ENCODE measurements around the gene ARMCX6.
A peak's percentile ranks its signal among the peaks of the same experiment; 100 is the strongest.

Gene ARMCX6

DNA sequence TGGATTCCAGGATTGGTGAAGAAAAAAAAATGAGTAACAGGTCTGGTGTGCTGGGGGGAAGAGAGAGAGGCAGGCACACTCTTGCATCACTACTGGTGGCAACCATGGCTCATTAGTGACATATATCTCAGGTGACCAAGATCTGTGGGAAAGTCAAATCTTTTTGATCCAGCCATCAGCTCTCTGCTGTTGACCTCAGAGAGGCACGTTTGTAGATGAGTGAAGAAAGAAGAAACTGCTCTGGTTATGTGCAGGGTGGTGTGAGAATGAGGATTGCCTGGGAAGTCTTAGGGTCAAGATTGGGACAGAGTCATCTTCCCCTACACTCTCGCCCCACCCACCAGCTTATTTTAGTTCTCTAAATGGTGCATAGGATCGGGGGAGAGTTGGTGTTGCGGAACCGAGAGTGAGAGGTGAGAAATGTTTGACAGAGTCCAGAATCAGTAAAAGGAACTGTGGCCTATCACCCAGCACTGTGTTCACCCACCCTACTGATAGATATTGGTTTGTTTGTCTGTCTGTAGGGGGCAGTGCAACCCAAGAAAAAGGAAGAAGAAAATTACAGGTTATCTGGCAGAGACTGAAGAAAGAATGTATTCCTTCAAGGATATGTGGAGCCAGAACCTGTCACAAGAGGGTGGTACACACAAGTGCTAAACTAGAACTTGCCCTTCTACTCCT lies 21.9 kb downstream of the ARMCX6 start:
- no peaks in the 10 kb centered on the region for H3F3A ChIP-seq (ENCODE audit: insufficient read depth, low read length)
- no peaks in the 10 kb centered on the region for H3K79me2 ChIP-seq (ENCODE audit: insufficient read depth, low read length)
- no peak overlapping the region for H3K4me2 ChIP-seq (ENCODE audit: low read length)
- TF ChIP-seq, protein P1, sequence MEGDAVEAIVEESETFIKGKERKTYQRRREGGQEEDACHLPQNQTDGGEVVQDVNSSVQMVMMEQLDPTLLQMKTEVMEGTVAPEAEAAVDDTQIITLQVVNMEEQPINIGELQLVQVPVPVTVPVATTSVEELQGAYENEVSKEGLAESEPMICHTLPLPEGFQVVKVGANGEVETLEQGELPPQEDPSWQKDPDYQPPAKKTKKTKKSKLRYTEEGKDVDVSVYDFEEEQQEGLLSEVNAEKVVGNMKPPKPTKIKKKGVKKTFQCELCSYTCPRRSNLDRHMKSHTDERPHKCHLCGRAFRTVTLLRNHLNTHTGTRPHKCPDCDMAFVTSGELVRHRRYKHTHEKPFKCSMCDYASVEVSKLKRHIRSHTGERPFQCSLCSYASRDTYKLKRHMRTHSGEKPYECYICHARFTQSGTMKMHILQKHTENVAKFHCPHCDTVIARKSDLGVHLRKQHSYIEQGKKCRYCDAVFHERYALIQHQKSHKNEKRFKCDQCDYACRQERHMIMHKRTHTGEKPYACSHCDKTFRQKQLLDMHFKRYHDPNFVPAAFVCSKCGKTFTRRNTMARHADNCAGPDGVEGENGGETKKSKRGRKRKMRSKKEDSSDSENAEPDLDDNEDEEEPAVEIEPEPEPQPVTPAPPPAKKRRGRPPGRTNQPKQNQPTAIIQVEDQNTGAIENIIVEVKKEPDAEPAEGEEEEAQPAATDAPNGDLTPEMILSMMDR (IDR thresholded peaks at IDR 0.05; ENCODE audit: low read length), result peak; percentile 61
- no peak for TF ChIP-seq EZH2 (IDR thresholded peaks at IDR 0.05; ENCODE audit: borderline replicate concordance, low read length)
- H3K4me3 ChIP-seq (ENCODE audit: low read depth, low read length, poor library complexity, severe bottlenecking), result no peak overlapping the region
- no peaks in the 10 kb centered on the region for H3K9me2 ChIP-seq (ENCODE audit: low read depth, low read length)
- H3K9me3 ChIP-seq (ENCODE audit: low read length), result no peaks in the 10 kb centered on the region
- H2AFZ ChIP-seq (ENCODE audit: low read length), result no peak overlapping the region
- no peaks in the 10 kb centered on the region for H3K36me3 ChIP-seq (ENCODE audit: insufficient read depth, low read length)
- H3K4me1 ChIP-seq (ENCODE audit: insufficient read depth, low read length, severe bottlenecking), result no peaks in the 10 kb centered on the region
- no peak overlapping the region for H3K9ac ChIP-seq (ENCODE audit: low read length)
- no peak overlapping the region for H3K27ac ChIP-seq (ENCODE audit: low read depth, low read length, poor library complexity, severe bottlenecking)
- H3K27me3 ChIP-seq (ENCODE audit: insufficient read depth, low read length), result no peaks in the 10 kb centered on the region
- H4K20me1 ChIP-seq (ENCODE audit: insufficient read depth, low read length), result no peaks in the 10 kb centered on the region
